T-helper 1 cell treated with Interleukin-12 subunit alpha and Interleukin-12 subunit beta and Interleukin-4 antibody, amounts not matched to agents 30 μg/mL and 1 μg/mL, for 36 hours (primary cell): ENCODE results near the gene EVI5L.

Experiments
- H3K27ac Mint-ChIP-seq: one replicate; pipeline ENCODE4 v1.8.0; 2021; ENCODE audit warnings: mild to moderate bottlenecking, mixed read lengths
- H3K27me3 Mint-ChIP-seq: one replicate; pipeline ENCODE4 v1.8.0; 2021; ENCODE audit warnings: low read depth, mixed read lengths
- H3K36me3 Mint-ChIP-seq: one replicate; pipeline ENCODE4 v1.8.0; 2021; ENCODE audit warnings: low read depth, mixed read lengths
- H3K4me1 Mint-ChIP-seq: one replicate; pipeline ENCODE4 v1.8.0; 2021; ENCODE audit warnings: low read depth, mixed read lengths
- H3K4me3 Mint-ChIP-seq: one replicate; pipeline ENCODE4 v1.8.0; 2021; ENCODE audit warnings: mild to moderate bottlenecking, moderate library complexity, mixed read lengths
- H3K9me3 Mint-ChIP-seq: one replicate; pipeline ENCODE4 v1.8.0; 2021; ENCODE audit warnings: mixed read lengths

Gene EVI5L

DNA sequence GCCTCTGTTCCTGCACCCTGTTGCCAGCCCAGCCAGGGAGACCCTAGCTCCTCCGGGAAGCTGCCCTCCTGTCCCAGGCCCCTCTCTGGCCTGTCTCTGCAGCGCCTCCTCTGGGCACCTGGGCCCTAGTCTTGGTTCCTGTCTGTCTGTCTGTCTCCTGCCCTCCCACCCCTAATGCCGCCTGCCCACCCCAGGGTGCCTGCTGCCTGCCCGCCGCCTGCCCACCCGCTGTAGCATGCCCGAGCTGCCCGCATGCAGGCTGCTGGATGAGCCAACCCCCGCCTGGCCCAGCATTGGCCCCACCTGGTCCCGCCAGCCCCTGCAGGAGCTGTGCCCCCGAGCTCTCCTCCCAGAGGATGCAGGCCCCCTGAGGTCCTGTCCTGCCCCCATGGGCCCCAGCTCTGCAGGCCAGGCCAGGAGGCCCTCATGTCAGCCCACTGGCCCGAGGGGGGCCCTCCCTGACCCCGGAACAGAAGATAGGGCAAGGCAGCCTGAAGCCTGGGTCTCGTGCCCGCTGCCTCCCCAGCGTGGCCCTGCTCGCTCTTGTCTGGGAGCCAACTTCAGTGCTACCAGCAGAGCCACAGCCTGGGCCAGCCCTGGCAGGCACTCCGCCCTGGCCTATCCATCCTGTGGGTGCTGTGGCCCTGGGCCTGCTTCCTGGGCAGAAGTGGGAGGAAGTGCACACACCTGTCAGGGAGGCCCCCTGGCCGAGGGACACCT is 78.9 kb downstream of the EVI5L start:
- Mint-ChIP-seq H3K36me3 (peaks cover 18% of the 10 kb centered on the region), H3K27me3 (no peaks in the 10 kb centered on the region), H3K4me1 (peaks cover 12% of the 10 kb centered on the region), H3K9me3 (no peaks in the 10 kb centered on the region), H3K4me3 (no peak overlapping the region), H3K27ac (no peak overlapping the region)

- Mint-ChIP-seq H3K4me1 (peaks cover 10% of the 10 kb centered on the region), H3K4me3 (no peak overlapping the region), H3K36me3 (peaks cover 18% of the 10 kb centered on the region), H3K27me3 (no peaks in the 10 kb centered on the region), H3K27ac (no peak overlapping the region), H3K9me3 (no peaks in the 10 kb centered on the region)
Observed at GRCh38 chr19:7909471-7910067, 79.6 kb downstream of the EVI5L start.

DNA sequence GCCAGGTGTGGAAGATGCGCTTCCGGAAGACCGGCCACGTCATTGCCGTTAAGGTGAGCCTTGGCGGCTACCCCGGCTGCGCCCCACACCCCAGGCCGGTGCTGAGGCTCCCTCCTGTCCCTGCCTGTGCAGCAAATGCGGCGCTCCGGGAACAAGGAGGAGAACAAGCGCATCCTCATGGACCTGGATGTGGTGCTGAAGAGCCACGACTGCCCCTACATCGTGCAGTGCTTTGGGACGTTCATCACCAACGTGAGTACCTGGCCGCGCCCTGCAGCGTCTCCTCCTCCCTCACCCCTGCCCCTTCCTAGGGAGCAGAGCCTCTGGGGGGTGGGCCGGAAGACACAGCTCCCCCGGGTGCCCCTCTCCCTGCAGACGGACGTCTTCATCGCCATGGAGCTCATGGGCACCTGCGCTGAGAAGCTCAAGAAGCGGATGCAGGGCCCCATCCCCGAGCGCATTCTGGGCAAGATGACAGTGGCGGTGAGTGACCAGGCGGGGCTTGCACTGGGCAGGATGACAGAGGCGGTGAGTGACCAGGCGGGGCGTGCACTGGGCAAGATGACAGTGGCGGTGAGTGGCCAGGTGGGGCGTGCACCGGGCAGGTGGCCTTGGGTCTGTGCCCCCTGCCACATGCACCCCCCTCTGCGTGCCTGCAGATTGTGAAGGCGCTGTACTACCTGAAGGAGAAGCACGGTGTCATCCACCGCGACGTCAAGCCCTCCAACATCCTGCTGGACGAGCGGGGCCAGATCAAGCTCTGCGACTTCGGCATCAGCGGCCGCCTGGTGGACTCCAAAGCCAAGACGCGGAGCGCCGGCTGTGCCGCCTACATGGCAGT is 80.5 kb downstream of the EVI5L start:
- Mint-ChIP-seq H3K4me3 (no peak overlapping the region), H3K9me3 (no peaks in the 10 kb centered on the region), H3K27me3 (peaks cover 3% of the 10 kb centered on the region), H3K27ac (no peak overlapping the region), H3K36me3 (peaks cover 11% of the 10 kb centered on the region), H3K4me1 (peaks cover 5% of the 10 kb centered on the region)

GRCh38 chr19:7911508-7912143 is 81.6 kb downstream of the EVI5L start:
- Mint-ChIP-seq H3K4me1 (peaks cover 3% of the 10 kb centered on the region), H3K27ac (no peak overlapping the region), H3K27me3 (peaks cover 8% of the 10 kb centered on the region), H3K4me3 (no peak overlapping the region), H3K36me3 (peaks cover 10% of the 10 kb centered on the region), H3K9me3 (no peaks in the 10 kb centered on the region)

- Mint-ChIP-seq H3K27me3 (peaks cover 13% of the 10 kb centered on the region), H3K36me3 (peaks cover 12% of the 10 kb centered on the region), H3K9me3 (no peaks in the 10 kb centered on the region), H3K4me1 (peaks cover 5% of the 10 kb centered on the region), H3K4me3 (no peak overlapping the region), H3K27ac (no peak overlapping the region)
Observed at GRCh38 chr19:7912144-7912696, 82.2 kb downstream of the EVI5L start.

GRCh38 chr19:7912697-7913564 is 82.9 kb downstream of the EVI5L start:
- H3K4me1 Mint-ChIP-seq: peaks cover 5% of the 10 kb centered on the region
- peaks cover 12% of the 10 kb centered on the region for H3K36me3 Mint-ChIP-seq
- H3K27ac Mint-ChIP-seq: no peak overlapping the region
- H3K27me3 Mint-ChIP-seq: peaks cover 15% of the 10 kb centered on the region
- H3K9me3 Mint-ChIP-seq: no peaks in the 10 kb centered on the region
- H3K4me3 Mint-ChIP-seq: no peak overlapping the region

DNA sequence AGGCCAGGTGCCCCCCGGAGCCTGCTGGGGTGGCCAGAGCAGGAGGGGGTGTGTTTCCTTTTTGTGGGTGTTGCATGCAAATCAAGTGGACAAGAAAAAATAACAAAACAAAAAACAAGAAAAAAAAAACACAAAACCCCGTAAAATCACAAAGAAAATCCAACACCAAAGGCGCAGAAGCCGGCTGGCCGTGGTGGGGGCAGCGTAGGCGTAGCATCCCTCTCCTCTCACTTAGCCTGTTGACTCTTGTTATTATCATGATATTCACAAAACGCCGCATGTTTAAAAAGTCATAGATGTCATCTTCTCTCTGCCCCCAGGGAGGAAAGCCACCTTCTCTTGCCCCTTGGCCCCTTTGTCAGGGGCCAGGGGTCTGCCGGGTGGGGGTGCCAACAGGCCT is 83.6 kb downstream of the EVI5L start:
- H3K27ac Mint-ChIP-seq: no peak overlapping the region

DNA sequence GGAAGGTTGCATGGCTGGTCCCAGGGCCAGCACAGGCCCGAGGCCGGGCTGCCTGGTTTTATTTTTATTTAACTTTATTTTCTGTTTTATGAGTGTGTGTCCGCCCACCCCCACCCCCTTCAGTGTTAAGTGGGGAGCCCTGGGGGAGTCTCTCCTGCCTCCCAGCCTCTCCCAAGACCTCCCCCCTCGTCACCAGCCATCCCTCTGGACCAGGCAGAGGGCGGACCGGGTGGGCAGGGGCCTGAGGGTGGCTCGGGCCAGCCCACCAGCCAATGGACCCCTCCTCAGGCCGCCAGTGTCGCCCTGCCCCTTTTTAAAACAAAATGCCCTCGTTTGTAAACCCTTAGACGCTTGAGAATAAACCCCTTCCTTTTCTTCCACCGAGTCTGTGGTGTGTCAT is 84.1 kb downstream of the EVI5L start:
- H3K36me3 Mint-ChIP-seq: peaks cover 12% of the 10 kb centered on the region

More for the DNA sequence above, 83.6 kb downstream of the EVI5L start:
- H3K9me3 Mint-ChIP-seq: no peaks in the 10 kb centered on the region
- peaks cover 22% of the 10 kb centered on the region for H3K27me3 Mint-ChIP-seq
- no peak overlapping the region for H3K4me3 Mint-ChIP-seq
- H3K36me3 Mint-ChIP-seq: peaks cover 12% of the 10 kb centered on the region
- peaks cover 8% of the 10 kb centered on the region for H3K4me1 Mint-ChIP-seq

More for the DNA sequence above, 84.1 kb downstream of the EVI5L start:
- Mint-ChIP-seq H3K27ac (no peak overlapping the region), H3K4me1 (peaks cover 8% of the 10 kb centered on the region), H3K9me3 (no peaks in the 10 kb centered on the region), H3K4me3 (no peak overlapping the region), H3K27me3 (peaks cover 22% of the 10 kb centered on the region)
